CD14-positive monocyte (primary cell): ENCODE data around the gene RAB5A. TPM values are rescaled to one million over a fixed set of nuclear protein-coding genes. Genes with fewer than 3 reads are reported as not detected.

Experiments
- DNase-seq, 3 donors: peaks; one replicate each; pipeline ENCODE4 v3.0.0-alpha.2; 2011 to 2022
- H2AFZ ChIP-seq: 2 replicates; pipeline ENCODE4 v1.6.0; 2012; ENCODE audit warnings: mild to moderate bottlenecking, low read depth, low read length, inconsistent platforms; ENCODE audit not compliant: insufficient read depth, poor library complexity, severe bottlenecking
- H3K27ac ChIP-seq, 2 donors: 1 replicate in 1 of 2; 2 replicates in 1 of 2; pipeline ENCODE4 v1.5.1; 2012 to 2013; ENCODE audit warnings: low read length in 2 of 2, control low read depth in 1 of 2, inconsistent platforms in 1 of 2, low read depth in 1 of 2, mild to moderate bottlenecking in 1 of 2
- H3K27me3 ChIP-seq, 2 donors: one replicate each; pipeline versions ENCODE4 v1.6.0 to v1.6.1; 2011 to 2013; ENCODE audit warnings: low read length in 2 of 2; ENCODE audit not compliant: control insufficient read depth in 2 of 2, insufficient read depth in 2 of 2
- H3K36me3 ChIP-seq, 2 donors: replicated peaks in 1 of 2; 1 replicate in 1 of 2; 2 replicates in 1 of 2; pipeline versions ENCODE4 v1.5.1 to v1.6.1; 2012 to 2013; ENCODE audit warnings: low read length in 2 of 2, control low read depth in 1 of 2, inconsistent platforms in 1 of 2, mild to moderate bottlenecking in 1 of 2; ENCODE audit not compliant: insufficient read depth in 2 of 2, control insufficient read depth in 1 of 2
- H3K4me1 ChIP-seq, 2 donors: 1 replicate in 1 of 2; 2 replicates in 1 of 2; pipeline versions ENCODE4 v1.5.1 to v1.6.1; 2012 to 2013; ENCODE audit warnings: low read length in 2 of 2, control low read depth in 1 of 2, inconsistent platforms in 1 of 2, mild to moderate bottlenecking in 1 of 2, moderate library complexity in 1 of 2; ENCODE audit not compliant: insufficient read depth in 2 of 2, control insufficient read depth in 1 of 2
- H3K4me2 ChIP-seq: replicated peaks from 2 replicates; pipeline ENCODE3; 2012; ENCODE audit warnings: low read length, moderate library complexity, mild to moderate bottlenecking; ENCODE audit not compliant: poor library complexity, severe bottlenecking; ENCODE audit errors: extremely low read depth
- H3K4me3 ChIP-seq, 3 experiments: fragments of 200-600 bp in 1 of 3; sonication (generic) in 1 of 3; replicated peaks in 1 of 3; 1 replicate in 2 of 3; 2 replicates in 1 of 3; pipeline ENCODE4 v1.5.1; 2011 to 2013; ENCODE audit warnings: low read length in 3 of 3, mild to moderate bottlenecking in 3 of 3, control low read depth in 2 of 3, low read depth in 2 of 3, inconsistent platforms in 1 of 3, moderate library complexity in 1 of 3
- H3K79me2 ChIP-seq: 2 replicates; pipeline ENCODE4 v1.6.0; 2012; ENCODE audit warnings: mild to moderate bottlenecking, control low read depth, inconsistent platforms, low read length, moderate library complexity; ENCODE audit not compliant: insufficient read depth
- H3K9ac ChIP-seq: 2 replicates; pipeline ENCODE4 v1.6.0; 2017; ENCODE audit warnings: low read length, mild to moderate bottlenecking; ENCODE audit not compliant: insufficient read depth, poor library complexity, severe bottlenecking
- H3K9me3 ChIP-seq, 2 donors: replicated peaks in 1 of 2; 1 replicate in 1 of 2; 2 replicates in 1 of 2; pipeline versions ENCODE4 v1.5.1 to v1.6.1; 2012 to 2013; ENCODE audit warnings: low read length in 2 of 2, control low read depth in 1 of 2; ENCODE audit not compliant: control insufficient read depth in 1 of 2, insufficient read depth in 1 of 2
- H4K20me1 ChIP-seq: 2 replicates; pipeline ENCODE4 v1.6.0; 2012; ENCODE audit warnings: mild to moderate bottlenecking, low read length, control low read depth, moderate library complexity; ENCODE audit not compliant: insufficient read depth
- H3K27ac Mint-ChIP-seq, 7 donors: one replicate each; pipeline ENCODE4 v1.8.0; 2020; ENCODE audit warnings: mild to moderate bottlenecking in 7 of 7, mixed read lengths in 7 of 7, moderate library complexity in 6 of 7, inconsistent platforms in 2 of 7
- H3K27me3 Mint-ChIP-seq, 3 donors: one replicate each; pipeline ENCODE4 v1.8.0; 2021 to 2022; ENCODE audit warnings: low read depth in 3 of 3, mild to moderate bottlenecking in 3 of 3, mixed read lengths in 3 of 3, moderate library complexity in 3 of 3, inconsistent platforms in 1 of 3
- H3K36me3 Mint-ChIP-seq, 2 donors: one replicate each; pipeline ENCODE4 v1.8.0; 2020; ENCODE audit warnings: mixed read lengths in 2 of 2, inconsistent platforms in 1 of 2, mild to moderate bottlenecking in 1 of 2
- H3K4me1 Mint-ChIP-seq: one replicate; pipeline ENCODE4 v1.8.0; 2020; ENCODE audit warnings: mild to moderate bottlenecking, mixed read lengths
- H3K4me3 Mint-ChIP-seq, 2 donors: one replicate each; pipeline ENCODE4 v1.8.0; 2020; ENCODE audit warnings: mild to moderate bottlenecking in 2 of 2, mixed read lengths in 2 of 2, moderate library complexity in 1 of 2
- H3K9me3 Mint-ChIP-seq, 7 donors: one replicate each; pipeline ENCODE4 v1.8.0; 2020 to 2022; ENCODE audit warnings: mixed read lengths in 7 of 7, mild to moderate bottlenecking in 6 of 7, moderate library complexity in 6 of 7, inconsistent platforms in 2 of 7
- CTCF ChIP-seq: fragments of 200-600 bp; IDR thresholded peaks from one replicate; pipeline ENCODE4 v1.8.0; 2022; ENCODE audit warnings: antibody characterized with exemption, mild to moderate bottlenecking
- WGBS: methylation state at CpG from one replicate; pipeline ENCODE4 v1.1.5; 2013; ENCODE audit warnings: missing lambda C conversion rate; ENCODE audit not compliant: insufficient coverage; 5-methylcytosine and 5-hydroxymethylcytosine counted together
- intact Hi-C, 2 donors: fragments of 100-400 bp; cut with micrococcal nuclease; formaldehyde crosslinking; loops; one replicate each; pipeline versions ENCODE4 v1.15.0 to v1.15.1; 2023
- polyA plus RNA-seq, 3 donors: library from polyadenylated mRNA; depleted of rRNA in 1 of 3; unstranded in 2 of 3; stranded (reverse) in 1 of 3; fragments of 300-500 nt in 2 of 3; fragments of >200 nt in 1 of 3; fragmentation: Illumina TruSeq in 2 of 3; gene quantifications; 1 replicate in 2 of 3; 2 replicates in 1 of 3; pipeline ENCODE4 v1.2.3, GENCODE V29; 2012 to 2021

Gene RAB5A
- polyA plus RNA-seq, 3 donors = 25.7 to 60.2 (median 33.8) TPM

- Mint-ChIP-seq H3K9me3 (peaks cover 0 to 5% (median 0%) of the 10 kb centered on the region in 7 donors), H3K36me3 (no peaks in the 10 kb centered on the region), H3K4me3 (no peak overlapping the region), H3K27me3 (peaks cover 0 to 2% (median 0%) of the 10 kb centered on the region in 3 donors), H3K4me1 (no peaks in the 10 kb centered on the region), H3K27ac (no peak overlapping the region)
- Histone ChIP-seq H3K4me3 (no peak overlapping the region), H3K4me2 (no peak overlapping the region), H2AFZ (no peak overlapping the region), H3K4me1 (no peaks in the 10 kb centered on the region), H3K27me3 (no peaks in the 10 kb centered on the region), H3K27ac (no peak overlapping the region), H3K9me3 (no peaks in the 10 kb centered on the region), H3K9ac (no peak overlapping the region), H3K36me3 (no peaks in the 10 kb centered on the region), H4K20me1 (no peaks in the 10 kb centered on the region), H3K79me2 (no peaks in the 10 kb centered on the region)
- WGBS = 100% methylated on average over 1 of the region's 2 CpGs
- no peak for DNase-seq
- TF ChIP-seq CTCF = no peak
- intact Hi-C loops = no loop called here
Observed at GRCh38 chr3:19994796-19995195, 47.9 kb downstream of the RAB5A start.

GRCh38 chr3:19997502-19997901 lies 50.6 kb downstream of the RAB5A start:
- Histone ChIP-seq H3K9me3 (no peaks in the 10 kb centered on the region), H2AFZ (no peak overlapping the region), H3K4me3 (no peak overlapping the region), H4K20me1 (no peaks in the 10 kb centered on the region), H3K4me1 (no peaks in the 10 kb centered on the region), H3K27me3 (no peaks in the 10 kb centered on the region), H3K27ac (no peak overlapping the region), H3K36me3 (no peaks in the 10 kb centered on the region), H3K9ac (no peak overlapping the region), H3K79me2 (no peaks in the 10 kb centered on the region), H3K4me2 (no peak overlapping the region)
- Mint-ChIP-seq H3K27ac (no peak overlapping the region), H3K9me3 (peaks cover 0 to 5% (median 0%) of the 10 kb centered on the region in 7 donors), H3K4me3 (no peak overlapping the region), H3K4me1 (no peaks in the 10 kb centered on the region), H3K27me3 (peaks cover 0 to 2% (median 0%) of the 10 kb centered on the region in 3 donors), H3K36me3 (no peaks in the 10 kb centered on the region)
- no peak for TF ChIP-seq CTCF
- 92% methylated on average over 2 of the region's 4 CpGs for whole genome bisulfite sequencing
- intact Hi-C loops = no loop called here
- DNase-seq = no peak
